Mucosa of gallbladder (tissue), 1 donor: Measurements from ENCODE around the gene RASIP1. TPM values are rescaled to one million over a fixed set of nuclear protein-coding genes. Genes with fewer than 3 reads are reported as not detected.
"Not testable (repeated sequence)": the region's sequence is repeated elsewhere in the genome, so short reads cannot be mapped to it uniquely, and the experiment has no call there.

Source experiments
- DNase-seq: peaks from one replicate; pipeline ENCODE4 v3.0.0-alpha.2; 2020; ENCODE audit warnings: low spot score
- total RNA-seq: library from RNA; stranded (reverse); gene quantifications from one replicate; pipeline ENCODE4 v1.2.1, GENCODE V29; 2021
- donor health status: DM: no; HTN: no; CAD: no.

The RASIP1 gene, protein sequence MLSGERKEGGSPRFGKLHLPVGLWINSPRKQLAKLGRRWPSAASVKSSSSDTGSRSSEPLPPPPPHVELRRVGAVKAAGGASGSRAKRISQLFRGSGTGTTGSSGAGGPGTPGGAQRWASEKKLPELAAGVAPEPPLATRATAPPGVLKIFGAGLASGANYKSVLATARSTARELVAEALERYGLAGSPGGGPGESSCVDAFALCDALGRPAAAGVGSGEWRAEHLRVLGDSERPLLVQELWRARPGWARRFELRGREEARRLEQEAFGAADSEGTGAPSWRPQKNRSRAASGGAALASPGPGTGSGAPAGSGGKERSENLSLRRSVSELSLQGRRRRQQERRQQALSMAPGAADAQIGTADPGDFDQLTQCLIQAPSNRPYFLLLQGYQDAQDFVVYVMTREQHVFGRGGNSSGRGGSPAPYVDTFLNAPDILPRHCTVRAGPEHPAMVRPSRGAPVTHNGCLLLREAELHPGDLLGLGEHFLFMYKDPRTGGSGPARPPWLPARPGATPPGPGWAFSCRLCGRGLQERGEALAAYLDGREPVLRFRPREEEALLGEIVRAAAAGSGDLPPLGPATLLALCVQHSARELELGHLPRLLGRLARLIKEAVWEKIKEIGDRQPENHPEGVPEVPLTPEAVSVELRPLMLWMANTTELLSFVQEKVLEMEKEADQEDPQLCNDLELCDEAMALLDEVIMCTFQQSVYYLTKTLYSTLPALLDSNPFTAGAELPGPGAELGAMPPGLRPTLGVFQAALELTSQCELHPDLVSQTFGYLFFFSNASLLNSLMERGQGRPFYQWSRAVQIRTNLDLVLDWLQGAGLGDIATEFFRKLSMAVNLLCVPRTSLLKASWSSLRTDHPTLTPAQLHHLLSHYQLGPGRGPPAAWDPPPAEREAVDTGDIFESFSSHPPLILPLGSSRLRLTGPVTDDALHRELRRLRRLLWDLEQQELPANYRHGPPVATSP
- 13.1 TPM for total RNA-seq

DNA sequence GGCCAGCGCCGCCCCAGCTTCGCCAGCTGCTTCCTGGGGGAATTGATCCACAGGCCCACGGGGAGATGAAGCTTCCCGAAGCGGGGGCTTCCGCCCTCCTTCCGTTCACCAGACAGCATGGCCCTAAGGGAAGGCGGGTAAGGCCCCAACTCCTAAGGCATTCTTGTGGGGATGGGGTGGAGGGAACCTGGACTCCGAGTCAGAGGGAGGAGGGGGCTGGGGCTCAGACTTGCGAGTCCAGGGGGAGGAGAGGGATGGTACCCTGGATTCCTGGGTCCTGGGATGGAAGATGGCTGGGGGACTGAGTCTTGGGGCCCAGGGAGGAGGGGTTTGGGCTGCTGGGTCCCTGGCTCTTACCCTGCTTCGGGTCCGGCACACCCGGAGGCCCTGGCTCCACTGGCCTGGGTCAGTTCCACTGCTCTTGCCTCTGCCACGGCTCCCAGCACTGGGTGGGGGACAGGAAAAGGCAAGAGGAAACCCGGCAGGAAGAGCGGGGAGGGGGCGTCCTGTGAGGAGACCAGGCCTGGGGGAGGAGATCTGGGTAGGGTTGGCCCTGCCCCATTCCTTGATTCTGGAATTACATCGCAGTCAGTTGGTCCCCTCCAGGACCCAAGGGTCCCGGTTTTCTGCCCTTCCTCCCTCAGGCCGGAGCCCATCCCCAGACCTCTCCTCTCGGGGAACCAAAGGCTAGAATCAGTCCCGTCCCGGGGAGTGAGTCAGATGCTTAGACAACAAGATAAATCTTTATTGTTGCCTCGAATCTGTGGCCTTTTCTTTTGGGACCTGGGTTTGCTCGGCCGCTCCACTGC, at the start of gene RASIP1:
TSS of gene RASIP1 (minus strand) at position 447 of the 809 bp plus-strand sequence. CDS start at position 119, 328 bp downstream.
- DNase-seq, result no peak

DNA sequence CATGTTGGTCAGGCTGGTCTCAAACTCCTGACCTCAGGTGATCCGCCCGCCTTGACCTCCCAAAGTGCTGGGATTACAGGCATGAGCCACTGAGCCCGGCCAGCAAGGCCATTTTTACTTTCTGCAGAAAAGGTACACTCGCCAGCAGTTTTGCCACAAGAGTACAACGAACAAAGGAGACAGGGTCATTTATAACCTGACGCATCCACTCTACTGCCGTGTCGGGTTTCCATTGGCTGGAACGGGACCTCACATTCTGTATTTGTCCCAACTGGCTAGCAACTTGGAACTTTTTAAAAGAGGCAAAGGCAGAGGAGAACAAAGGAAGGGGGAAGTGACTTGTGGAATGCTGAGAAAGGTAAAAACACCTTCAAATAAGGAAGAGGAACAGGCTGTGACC, 46.9 kb upstream of the RASIP1 start:
- DNase-seq, result not testable (repeated sequence)

DNA sequence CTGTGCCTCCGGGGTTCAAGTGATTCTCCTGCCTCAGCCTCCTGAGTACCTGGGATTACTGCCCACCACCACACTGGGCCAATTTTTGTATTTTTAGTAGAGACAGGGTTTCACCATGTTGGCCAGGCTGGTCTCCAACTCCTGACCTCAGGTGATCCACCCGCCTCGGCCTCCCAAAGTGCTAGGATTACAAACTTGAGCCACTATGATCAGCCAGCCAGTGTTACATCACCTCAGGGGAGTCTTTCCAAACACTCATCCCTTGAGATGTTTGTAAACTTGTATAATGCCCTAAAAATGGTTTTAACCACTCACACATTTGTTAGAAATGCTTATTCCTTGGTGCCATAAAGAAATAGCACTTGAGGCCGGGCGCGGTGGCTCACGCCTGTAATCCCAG, 46.0 kb upstream of the RASIP1 start:
- DNase-seq, result not testable (repeated sequence)

DNA sequence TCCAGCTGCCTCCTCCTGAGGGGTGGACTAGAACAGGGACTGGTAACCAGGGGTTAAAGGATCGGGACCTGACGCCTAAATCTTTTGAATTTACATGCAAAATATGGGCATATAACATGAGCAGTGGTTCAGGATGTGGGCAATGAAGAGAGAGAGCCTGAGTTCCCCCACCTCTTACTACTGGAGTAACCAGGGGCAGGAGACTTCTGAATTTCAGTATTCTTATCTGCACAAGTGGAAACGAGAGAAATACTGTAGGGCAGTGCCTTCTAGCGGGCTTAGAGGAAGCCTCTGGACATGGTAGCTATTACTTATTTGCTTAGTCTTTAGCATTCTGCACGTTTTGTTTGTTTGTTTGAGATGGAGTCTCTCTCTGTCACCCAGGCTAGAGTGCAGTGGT, 44.1 kb upstream of the RASIP1 start:
- DNase-seq, result no peak

DNA sequence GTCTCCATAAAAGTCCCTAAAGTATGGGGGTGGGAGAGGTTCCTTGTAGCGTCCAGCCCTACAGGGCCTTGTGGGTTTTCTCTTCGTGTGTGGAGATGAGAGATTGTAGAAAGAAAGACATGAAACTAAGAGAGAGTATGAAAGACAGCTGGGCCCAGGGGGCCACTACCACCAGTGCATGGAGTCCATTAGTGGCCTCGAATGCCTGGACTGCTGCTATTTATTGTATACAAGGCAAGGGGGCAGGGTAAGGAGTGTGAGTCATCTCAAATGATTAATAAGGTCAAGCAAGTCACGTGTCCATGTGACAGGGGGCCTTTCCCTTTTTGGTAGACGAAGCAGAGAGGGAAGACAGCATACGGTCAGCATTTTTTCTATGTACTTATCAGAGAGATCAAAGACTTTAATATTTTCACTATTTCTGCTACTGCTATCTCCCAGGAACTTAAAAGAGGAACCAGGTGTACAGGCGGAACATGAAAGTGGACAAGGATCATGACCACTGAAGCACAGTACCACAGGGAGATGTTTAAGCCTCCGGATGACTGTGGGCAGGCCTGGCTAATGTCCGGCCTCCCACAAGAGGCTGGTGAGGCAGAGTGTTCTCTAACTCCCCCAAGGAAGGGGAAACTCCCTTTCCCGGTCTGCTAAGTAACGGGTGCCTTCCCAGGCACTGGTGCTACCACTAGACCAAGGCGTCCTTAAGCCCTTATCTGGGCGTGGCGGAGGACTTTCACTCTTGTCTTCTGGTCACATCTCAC, 40.4 kb upstream of the RASIP1 start:
- DNase-seq, result peak; percentile 49

DNA sequence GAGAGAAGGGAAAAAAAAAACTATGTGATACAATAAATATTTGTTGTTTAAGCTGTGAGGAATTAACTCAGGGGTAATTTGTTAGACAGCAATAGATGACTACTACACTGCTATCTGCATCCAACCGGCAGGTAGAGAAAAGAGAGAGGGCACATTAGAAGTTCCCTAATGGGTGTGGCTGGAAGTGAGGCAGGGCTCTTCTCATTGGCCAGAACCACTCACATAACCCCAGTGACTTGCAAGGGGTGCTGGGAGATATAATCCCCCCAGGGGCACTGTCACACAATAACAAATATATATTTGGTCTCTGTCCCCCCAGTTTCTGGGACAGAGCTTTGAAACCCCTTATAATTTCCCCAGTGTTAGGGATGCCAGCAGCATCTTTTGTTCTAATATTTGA, 39.2 kb upstream of the RASIP1 start:
- no peak for DNase-seq

DNA sequence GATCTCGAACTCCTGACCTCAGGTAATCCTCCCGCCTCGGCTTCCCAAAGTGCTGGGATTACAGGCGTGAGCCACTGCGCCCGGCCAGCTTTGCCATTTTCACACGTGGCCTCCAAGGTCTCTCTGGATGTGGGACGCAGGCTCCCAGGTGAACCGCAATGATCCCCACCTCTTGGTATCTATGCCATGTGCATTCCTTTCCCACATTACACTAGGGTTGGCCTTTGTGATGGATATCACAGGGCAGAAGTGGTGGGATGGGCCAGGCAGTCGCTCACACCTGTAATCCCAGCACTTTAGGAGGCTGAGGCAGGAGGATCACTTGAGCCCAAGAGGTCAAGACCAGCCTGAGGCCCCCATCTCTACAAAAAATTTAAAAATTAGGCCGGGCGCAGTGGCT, 37.3 kb upstream of the RASIP1 start:
- DNase-seq, result no peak

DNA sequence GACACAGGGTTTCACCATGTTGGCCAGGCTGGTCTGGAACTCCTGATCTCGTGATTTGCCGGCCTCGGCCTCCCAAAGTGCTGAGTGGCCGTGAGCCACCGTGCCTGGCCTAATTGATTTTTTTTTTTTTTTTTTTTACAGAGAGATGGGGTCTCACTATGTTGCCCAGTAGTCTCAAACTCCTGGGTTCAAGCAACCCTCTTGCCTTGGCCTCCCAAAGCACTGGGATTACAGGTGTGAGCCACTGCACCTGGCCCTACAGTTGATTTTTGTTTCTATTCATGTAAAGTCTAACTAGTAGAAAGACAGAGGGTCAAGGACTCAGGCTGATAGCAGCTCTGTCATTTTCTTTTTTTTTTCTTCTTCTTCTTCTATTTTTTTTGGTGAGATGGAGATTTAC, 36.7 kb upstream of the RASIP1 start:
- no peak for DNase-seq

DNA sequence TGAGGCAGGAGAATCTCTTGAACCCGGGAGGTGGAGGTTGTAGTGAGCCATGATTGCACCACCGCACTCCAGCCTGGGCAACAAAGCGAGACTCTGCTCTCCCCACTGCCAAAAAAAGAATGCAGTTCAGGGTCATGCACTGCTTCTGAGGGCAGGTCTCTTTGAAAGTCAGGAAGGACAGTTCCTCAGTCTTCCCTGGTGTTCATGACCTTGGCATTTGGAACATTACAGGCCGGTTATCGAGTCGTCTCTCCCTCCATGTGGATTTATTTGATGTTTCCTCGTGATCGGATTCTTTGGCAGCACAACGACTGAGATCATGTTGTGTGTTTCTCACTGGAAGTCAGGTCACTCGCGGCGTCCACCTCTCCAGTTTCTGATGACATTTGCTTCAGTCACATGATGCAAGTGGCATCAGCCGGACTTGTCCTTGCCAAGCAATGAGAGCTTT, 32.1 kb upstream of the RASIP1 start:
- DNase-seq, result peak; percentile 71

DNA sequence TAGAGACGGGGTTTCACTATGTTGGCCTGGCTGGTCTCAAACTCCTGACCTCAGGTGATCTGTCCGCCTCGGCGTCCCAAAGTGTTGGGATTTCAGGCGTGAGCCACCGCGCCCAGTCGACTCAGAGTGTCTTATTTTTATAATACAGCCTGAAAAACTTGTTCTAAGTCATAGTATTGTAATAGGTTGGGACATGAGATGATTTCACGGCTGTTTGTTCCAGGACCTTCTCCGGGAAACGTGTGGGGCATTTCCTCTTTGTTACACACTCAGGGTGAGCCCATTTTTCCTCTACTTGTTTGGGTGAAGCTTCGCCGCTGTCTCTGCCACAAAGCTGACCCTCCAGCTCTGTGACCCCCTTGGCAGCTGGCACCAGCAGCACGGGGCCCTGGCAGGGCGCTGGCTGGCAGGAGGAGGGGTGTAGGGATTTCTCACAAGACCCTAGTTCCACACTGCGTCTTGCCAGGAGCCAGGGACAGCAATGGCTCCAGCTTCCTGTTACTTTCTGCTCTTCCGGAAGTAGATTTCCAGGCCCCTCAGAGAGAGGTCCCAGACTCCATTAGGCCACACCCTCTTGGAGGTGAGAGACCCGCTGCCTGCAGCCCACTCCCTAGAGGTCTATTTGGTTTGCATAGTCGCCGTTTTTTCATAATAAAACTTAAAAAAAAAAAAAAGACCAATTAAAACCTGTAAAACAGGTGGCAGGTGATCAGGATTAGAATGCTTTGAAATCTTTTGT, 30.5 kb upstream of the RASIP1 start:
- DNase-seq, result no peak

DNA sequence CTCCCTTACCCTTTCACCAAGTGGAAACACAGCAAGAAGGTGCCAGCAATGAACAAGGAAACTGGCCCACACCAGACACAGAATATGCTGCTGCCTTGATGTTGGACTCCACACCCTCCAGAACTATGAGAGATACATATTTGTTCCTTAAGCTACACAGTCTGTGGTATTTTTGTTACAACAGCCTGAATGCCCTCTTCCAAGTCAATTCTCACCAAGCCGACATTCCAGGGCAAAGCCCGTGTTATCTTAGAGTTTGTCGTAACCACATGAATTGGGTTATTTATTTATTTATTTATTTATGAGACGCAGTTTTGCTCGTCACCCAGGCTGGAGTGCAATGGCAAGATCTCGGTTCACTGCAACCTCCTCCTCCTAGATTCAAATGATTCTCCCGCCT, 29.9 kb upstream of the RASIP1 start:
- DNase-seq, result no peak

DNA sequence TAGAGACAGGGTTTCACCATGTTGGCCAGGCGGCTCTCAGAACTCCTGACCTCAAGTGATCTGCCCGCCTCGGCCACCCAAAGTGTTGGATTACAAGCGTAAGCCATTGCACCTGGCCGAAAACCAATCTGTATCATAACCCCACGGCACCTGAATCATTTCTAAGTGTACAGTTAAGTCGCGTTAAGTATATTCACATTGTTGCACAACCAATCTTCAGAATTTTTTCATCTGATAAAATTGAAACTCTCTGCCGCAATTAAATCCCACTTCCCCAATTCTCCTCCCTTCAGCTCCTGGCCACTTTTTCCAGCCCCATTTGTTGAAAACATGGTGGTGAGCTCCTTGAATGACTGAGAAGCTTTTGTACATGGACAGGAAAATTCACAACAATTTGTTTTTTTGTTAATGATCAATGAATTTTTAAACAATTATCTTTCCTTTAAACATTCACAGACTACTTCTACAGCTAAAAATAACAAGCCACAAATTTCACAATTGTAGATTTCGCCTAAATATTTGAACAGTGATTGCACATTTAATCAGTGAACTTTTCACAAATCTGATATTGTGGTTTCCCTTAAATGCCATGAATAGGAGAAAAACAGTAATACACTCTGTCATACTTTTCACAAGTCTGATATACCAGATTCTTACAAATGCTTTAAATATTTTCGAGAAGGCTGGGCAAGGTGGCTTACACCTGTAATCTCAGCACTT, 28.7 kb upstream of the RASIP1 start:
- no peak for DNase-seq

DNA sequence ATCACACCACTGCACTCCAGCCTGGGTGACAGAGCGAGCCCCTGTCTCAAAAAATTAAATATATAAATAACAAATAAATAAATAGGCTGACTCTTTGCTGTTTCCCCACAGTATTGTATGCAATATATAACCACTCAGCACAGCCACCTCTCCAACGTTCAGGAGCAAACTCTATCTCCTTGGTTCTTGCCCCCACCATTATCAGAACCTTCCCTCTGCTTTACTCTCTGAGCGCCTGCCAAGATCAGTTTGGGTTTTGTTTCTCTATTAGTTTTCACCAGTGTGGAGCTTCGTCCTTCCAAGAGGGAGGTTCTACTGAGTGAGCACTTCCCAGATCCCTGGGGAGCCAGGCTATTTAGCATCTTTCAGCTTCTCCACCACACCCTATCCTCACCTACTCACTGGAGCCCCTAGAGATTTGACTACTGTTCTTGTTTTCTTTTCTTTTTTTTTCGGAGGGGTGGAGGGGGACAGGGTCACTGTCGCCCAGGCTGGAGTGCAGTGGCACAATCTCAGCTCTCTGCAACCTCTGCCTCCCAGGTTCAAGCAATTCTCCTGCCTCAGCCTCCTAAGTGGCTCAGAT, 27.9 kb upstream of the RASIP1 start:
- DNase-seq, result not testable (repeated sequence)

DNA sequence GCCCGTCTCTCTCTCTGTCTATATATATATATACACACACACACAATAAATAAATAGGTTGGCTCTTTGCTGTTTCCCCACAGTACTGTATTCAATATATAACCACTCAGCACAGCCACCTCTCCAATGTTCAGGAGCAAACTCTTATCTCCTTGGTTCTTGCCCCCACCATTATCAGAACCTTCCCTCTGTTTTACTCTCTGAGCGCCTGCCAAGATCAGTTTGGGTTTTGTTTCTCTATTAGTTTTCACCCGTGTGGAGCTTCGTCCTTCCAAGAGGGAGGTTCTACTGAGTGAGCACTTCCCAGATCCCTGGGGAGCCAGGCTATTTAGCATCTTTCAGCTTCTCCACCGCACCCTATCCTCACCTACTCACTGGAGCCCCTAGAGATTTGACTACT, 25.4 kb upstream of the RASIP1 start:
- DNase-seq, result not testable (repeated sequence)

DNA sequence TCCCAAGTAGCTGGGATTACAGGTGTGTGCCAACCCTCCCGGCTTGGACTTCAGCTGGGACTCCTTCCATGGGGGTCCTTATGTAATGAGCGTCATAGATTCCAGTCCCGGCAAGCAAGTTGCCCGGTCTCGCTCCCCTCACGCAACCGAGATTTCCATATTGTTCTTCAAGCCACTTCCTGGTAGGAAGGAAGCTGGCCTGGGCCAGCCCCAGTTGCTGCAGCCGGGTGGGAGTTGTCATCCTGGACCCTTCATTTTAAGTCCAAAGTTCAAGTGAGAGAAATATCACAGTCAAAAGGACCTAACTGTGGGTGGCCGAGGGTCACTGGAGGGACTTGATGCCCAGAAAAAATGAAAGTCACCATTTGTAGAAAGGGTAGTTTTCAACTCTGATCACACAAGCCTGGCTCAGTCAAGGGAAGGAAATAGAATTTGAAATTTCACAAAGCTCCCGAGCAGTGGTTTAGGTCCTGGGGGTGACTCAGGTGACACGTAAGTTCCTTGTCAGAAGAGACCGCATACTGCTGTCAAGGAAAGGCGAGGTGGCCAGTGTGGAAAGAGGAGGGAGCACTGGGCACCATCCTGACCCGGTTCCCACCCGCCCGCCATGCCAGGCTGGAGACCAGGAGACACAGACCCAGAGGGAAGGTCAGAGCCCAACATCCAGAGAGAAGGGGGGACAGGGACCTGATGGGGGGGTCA, 20.2 kb upstream of the RASIP1 start:
- no peak for DNase-seq

DNA sequence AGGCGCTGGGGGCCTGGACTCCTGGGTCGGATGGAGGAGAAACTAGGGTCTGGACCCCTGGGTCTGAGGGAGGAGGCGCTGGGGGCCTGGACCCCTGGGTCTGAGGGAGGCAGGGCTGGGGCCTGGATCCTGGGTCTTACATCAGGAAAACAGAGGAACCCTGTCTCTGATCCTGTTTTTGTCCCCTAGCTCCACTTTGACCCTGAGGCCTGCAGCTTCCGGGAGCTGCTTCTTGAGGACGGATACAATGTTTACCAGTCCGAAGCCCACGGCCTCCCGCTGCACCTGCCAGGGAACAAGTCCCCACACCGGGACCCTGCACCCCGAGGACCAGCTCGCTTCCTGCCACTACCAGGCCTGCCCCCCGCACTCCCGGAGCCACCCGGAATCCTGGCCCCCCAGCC, 17.3 kb upstream of the RASIP1 start:
- DNase-seq, result no peak

DNA sequence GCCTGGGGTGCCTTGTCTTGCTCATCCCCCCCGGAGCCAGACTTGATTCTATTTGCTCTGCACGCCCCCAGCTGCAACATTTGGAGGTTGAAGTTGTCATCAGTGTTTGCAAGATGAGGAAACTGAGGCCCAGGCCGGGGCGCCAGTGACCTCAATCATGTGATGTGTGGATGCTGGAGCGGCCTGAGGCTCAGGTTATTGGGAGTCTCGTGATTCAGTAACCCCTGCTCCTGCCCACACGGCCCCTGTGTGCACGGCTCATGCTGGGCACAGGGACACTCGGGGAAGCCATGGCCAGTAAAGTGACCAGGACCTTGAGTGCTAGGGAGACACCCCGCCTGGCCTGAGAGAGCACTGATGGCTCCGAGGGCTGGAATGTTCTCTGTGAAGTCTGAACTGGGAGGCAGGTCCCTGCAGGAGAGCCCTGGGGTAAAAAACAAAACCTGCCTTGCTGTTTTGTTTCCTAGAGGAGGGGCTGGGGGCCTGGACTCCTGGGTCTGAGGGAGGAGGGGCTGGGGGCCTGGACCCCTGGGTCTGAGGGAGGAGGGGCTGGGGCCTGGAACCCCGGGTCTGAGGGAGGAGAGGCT, 16.8 kb upstream of the RASIP1 start:
- DNase-seq, result no peak

DNA sequence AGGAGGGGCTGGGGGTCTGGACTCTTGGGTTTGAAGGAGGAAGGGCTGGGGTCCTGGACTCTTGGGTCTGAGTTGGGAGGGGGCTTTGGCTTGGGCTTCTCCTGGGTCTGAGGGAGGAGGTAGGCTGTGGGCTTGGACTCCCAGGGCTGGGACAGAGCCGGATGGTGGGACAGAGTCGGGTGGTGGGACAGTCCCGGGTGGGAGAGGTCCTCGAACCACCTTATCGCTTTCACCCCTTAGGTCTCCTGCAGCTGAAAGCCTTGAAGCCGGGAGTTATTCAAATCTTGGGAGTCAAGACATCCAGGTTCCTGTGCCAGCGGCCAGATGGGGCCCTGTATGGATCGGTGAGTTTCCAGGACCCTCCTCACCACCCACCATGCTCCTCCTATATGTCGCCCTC, 16.3 kb upstream of the RASIP1 start:
- no peak for DNase-seq
